Breast epithelium (tissue), 4 donors: ENCODE measurements around the gene C16orf54. TPM values are rescaled to one million over a fixed set of nuclear protein-coding genes. Genes with fewer than 3 reads are reported as not detected.
"Not testable (repeated sequence)": the region's sequence is repeated elsewhere in the genome, so short reads cannot be mapped to it uniquely, and the experiment has no call there.

Experiments
- DNase-seq, 2 donors: peaks; one replicate each; pipeline ENCODE4 v3.0.0-alpha.2; 2019; ENCODE audit warnings: low spot score in 2 of 2
- H3K27ac ChIP-seq, 2 donors: fragments of 200-600 bp; sonication (generic) in 1 of 2; one replicate each; pipeline ENCODE4 v1.5.1; 2016 to 2019; ENCODE audit warnings: mild to moderate bottlenecking in 1 of 2
- H3K27me3 ChIP-seq, 2 donors: fragments of 200-600 bp; sonication (generic) in 1 of 2; one replicate each; pipeline versions ENCODE4 v1.5.1 to v1.6.0; 2017 to 2019; ENCODE audit warnings: control low read depth in 1 of 2, mild to moderate bottlenecking in 1 of 2
- H3K36me3 ChIP-seq: fragments of 200-600 bp; one replicate; pipeline ENCODE4 v1.5.1; 2019
- H3K4me1 ChIP-seq, 2 donors: fragments of 200-600 bp; sonication (generic); one replicate each; pipeline ENCODE4 v1.5.1; 2016 to 2019; ENCODE audit warnings: control low read depth in 1 of 2
- H3K4me3 ChIP-seq, 3 donors: fragments of 200-600 bp; sonication (generic); 1 replicate in 2 of 3; 2 replicates in 1 of 3; pipeline ENCODE4 v1.5.1; 2016 to 2019; ENCODE audit warnings: mild to moderate bottlenecking in 3 of 3, moderate library complexity in 2 of 3
- H3K9me3 ChIP-seq, 2 donors: fragments of 200-600 bp; sonication (generic) in 1 of 2; one replicate each; pipeline ENCODE4 v1.5.1; 2016 to 2019; ENCODE audit warnings: control low read depth in 1 of 2
- CTCF ChIP-seq, 3 donors: fragments of 450-650 bp; IDR thresholded peaks; one replicate each; pipeline ENCODE4 v1.5.1; 2016 to 2017; ENCODE audit warnings: antibody characterized with exemption in 3 of 3, mild to moderate bottlenecking in 3 of 3, moderate library complexity in 3 of 3
- POLR2A ChIP-seq: fragments of 450-650 bp; IDR thresholded peaks from one replicate; pipeline ENCODE4 v1.6.1; 2016; ENCODE audit warnings: antibody characterized with exemption, mild to moderate bottlenecking, moderate library complexity
- POLR2AphosphoS5 ChIP-seq, 3 donors: sonication (generic); formaldehyde crosslinking; IDR thresholded peaks; one replicate each; pipeline ENCODE4 v1.6.1; 2017; ENCODE audit warnings: antibody characterized with exemption in 3 of 3
- intact Hi-C: fragments of 100-400 bp; cut with DNase I; formaldehyde crosslinking; loops from one replicate; pipeline ENCODE4 v1.15.1; 2023; ENCODE audit warnings: low total_unique reads
- total RNA-seq, 3 donors: library from RNA; depleted of rRNA; stranded (reverse); fragments of >200 nt; gene quantifications; one replicate each; pipeline ENCODE4 v1.1.0, GENCODE V29; 2016

Gene C16orf54
- total RNA-seq, 3 donors from 2014 or later = 0.66 to 2.1 (median 1.8) TPM

- Histone ChIP-seq H3K36me3 (no peaks in the 10 kb centered on the region), H3K27me3 (no peaks in the 10 kb centered on the region), H3K27ac (no peak overlapping the region), H3K4me1 (no peaks in the 10 kb centered on the region), H3K9me3 (no peaks in the 10 kb centered on the region), H3K4me3 (no peak overlapping the region)
- TF ChIP-seq CTCF (IDR thresholded peaks at IDR 0.05) (no peak), POLR2A (no peak), POLR2AphosphoS5 (IDR thresholded peaks at IDR 0.05) (no peak)
- intact Hi-C loops = loop anchor here (5.0 kb wide), 1 partner anchor 1054 kb away; no protein-coding TSS in a partner anchor
- DNase-seq = no peak
Measured at GRCh38 chr16:29738514-29738913, 7.3 kb downstream of the C16orf54 start.

GRCh38 chr16:29737713-29738112 lies 8.1 kb downstream of the C16orf54 start:
- H3K27ac ChIP-seq = no peak overlapping the region
- no peak for DNase-seq
- intact Hi-C loops = loop anchor here (5.0 kb wide), 1 partner anchor 1055 kb away; no protein-coding TSS in a partner anchor

GRCh38 chr16:29736764-29737163 lies 9.0 kb downstream of the C16orf54 start:
- Histone ChIP-seq H3K36me3 (no peaks in the 10 kb centered on the region), H3K9me3 (no peaks in the 10 kb centered on the region), H3K27me3 (no peaks in the 10 kb centered on the region), H3K4me3 (no peak overlapping the region), H3K27ac (no peak overlapping the region), H3K4me1 (no peaks in the 10 kb centered on the region)
- intact Hi-C loops = loop anchor here (5.0 kb wide), 1 partner anchor 1056 kb away; no protein-coding TSS in a partner anchor
- no peak for DNase-seq
- TF ChIP-seq CTCF (IDR thresholded peaks at IDR 0.05) (no peak), POLR2AphosphoS5 (IDR thresholded peaks at IDR 0.05) (no peak)

More at GRCh38 chr16:29737713-29738112, 8.1 kb downstream of the C16orf54 start:
- TF ChIP-seq POLR2A (no peak), POLR2AphosphoS5 (IDR thresholded peaks at IDR 0.05) (no peak), CTCF (IDR thresholded peaks at IDR 0.05) (no peak)
- Histone ChIP-seq H3K36me3 (no peaks in the 10 kb centered on the region), H3K4me3 (no peak overlapping the region), H3K4me1 (no peaks in the 10 kb centered on the region), H3K9me3 (no peaks in the 10 kb centered on the region), H3K27me3 (no peaks in the 10 kb centered on the region)

GRCh38 chr16:29736112-29736511 lies 9.7 kb downstream of the C16orf54 start:
- Histone ChIP-seq H3K4me1 (no peaks in the 10 kb centered on the region), H3K27me3 (no peaks in the 10 kb centered on the region), H3K27ac (no peak overlapping the region), H3K36me3 (no peaks in the 10 kb centered on the region), H3K9me3 (no peaks in the 10 kb centered on the region), H3K4me3 (no peak overlapping the region)
- TF ChIP-seq POLR2A (no peak), CTCF (IDR thresholded peaks at IDR 0.05) (no peak), POLR2AphosphoS5 (IDR thresholded peaks at IDR 0.05) (no peak)
- intact Hi-C loops = loop anchor here (5.0 kb wide), 1 partner anchor 1056 kb away; no protein-coding TSS in a partner anchor
- no peak for DNase-seq

GRCh38 chr16:29734786-29735185 lies 11.0 kb downstream of the C16orf54 start:
- no peak overlapping the region for H3K4me3 ChIP-seq
- no peak overlapping the region for H3K27ac ChIP-seq
- H3K9me3 ChIP-seq = no peaks in the 10 kb centered on the region
- intact Hi-C loops = loop anchor here (5.0 kb wide), 1 partner anchor 1058 kb away; no protein-coding TSS in a partner anchor
- H3K27me3 ChIP-seq = no peaks in the 10 kb centered on the region
- no peaks in the 10 kb centered on the region for H3K4me1 ChIP-seq
- TF ChIP-seq POLR2AphosphoS5 (IDR thresholded peaks at IDR 0.05) (no peak), POLR2A (no peak), CTCF (IDR thresholded peaks at IDR 0.05) (no peak)
- no peaks in the 10 kb centered on the region for H3K36me3 ChIP-seq
- no peak for DNase-seq

- intact Hi-C loops, H3K27me3 ChIP-seq, H3K36me3 ChIP-seq, DNase-seq, H3K4me1 ChIP-seq, H3K9me3 ChIP-seq, H3K27ac ChIP-seq, H3K4me3 ChIP-seq: not testable (repeated sequence)
Measured at GRCh38 chr16:29731768-29732601, 13.8 kb downstream of the C16orf54 start.
